Lower lobe of right lung (tissue), 1 donor: Measurements from ENCODE around the gene ZNF304. TPM values are rescaled to one million over a fixed set of nuclear protein-coding genes. Genes with fewer than 3 reads are reported as not detected.

ENCODE experiments used
- total RNA-seq: library from RNA; stranded (reverse); fragmentation: NEBNext Ultra II Directional; extraction: Animal tissue kit (Norgen Biotek cat#: 25700); gene quantifications from one replicate; pipeline ENCODE4 v1.2.1, GENCODE V29; 2021
- donor health status: DM: no; HTN: yes; CAD: no; lungs with severe emphysema.

The ZNF304 gene
- total RNA-seq, 1 donor from 2014 or later = 7.4 TPM

Other genes with a start within 250 kb of the ZNF304 start
- gene USP29, start 231.3 kb upstream of the ZNF304 start, total RNA-seq = not detected
- not detected for gene ZIM3, start 206.1 kb upstream of the ZNF304 start, total RNA-seq
- not detected for gene DUXA, start 183.8 kb upstream of the ZNF304 start, total RNA-seq
- 41.9 TPM for gene ZNF264, start 159.8 kb upstream of the ZNF304 start, total RNA-seq
- 1.7 TPM for gene AURKC, start 120.2 kb upstream of the ZNF304 start, total RNA-seq
- 13.6 TPM for gene ZNF805, start 110.6 kb upstream of the ZNF304 start, total RNA-seq
- 51.4 TPM for gene ZNF460, start 70.8 kb upstream of the ZNF304 start, total RNA-seq
- 5.3 TPM for gene ZNF543, start 30.8 kb upstream of the ZNF304 start, total RNA-seq
- 6.9 TPM for gene TRAPPC2B, start 12.3 kb downstream of the ZNF304 start, total RNA-seq
- gene ZNF547, start 12.3 kb downstream of the ZNF304 start, total RNA-seq = 3.4 TPM
- gene ZNF548, start 38.6 kb downstream of the ZNF304 start, total RNA-seq = 19.6 TPM
- 12.6 TPM for gene ZNF17, start 59.9 kb downstream of the ZNF304 start, total RNA-seq
- 6.7 TPM for gene ZNF749, start 84.1 kb downstream of the ZNF304 start, total RNA-seq
- gene VN1R1, start 105.9 kb downstream of the ZNF304 start, total RNA-seq = 0.71 TPM
- 10.0 TPM for gene ZNF772, start 126.3 kb downstream of the ZNF304 start, total RNA-seq
- 12.9 TPM for gene ZNF419, start 136.5 kb downstream of the ZNF304 start, total RNA-seq
- 8.4 TPM for gene ZNF773, start 148.7 kb downstream of the ZNF304 start, total RNA-seq
- gene ZNF549, start 176.1 kb downstream of the ZNF304 start, total RNA-seq = 6.0 TPM
- 8.8 TPM for gene ZNF550, start 208.6 kb downstream of the ZNF304 start, total RNA-seq
- gene ZNF416, start 227.6 kb downstream of the ZNF304 start, total RNA-seq = 5.4 TPM
- 2.9 TPM for gene ZIK1, start 232.9 kb downstream of the ZNF304 start, total RNA-seq
- gene ZNF530, start 248.6 kb downstream of the ZNF304 start, total RNA-seq = 2.0 TPM